Breast epithelium (tissue), 4 donors: ENCODE measurements around the gene PFKFB3. TPM values are rescaled to one million over a fixed set of nuclear protein-coding genes. Genes with fewer than 3 reads are reported as not detected.

Source experiments
- DNase-seq, 2 donors: peaks; one replicate each; pipeline ENCODE4 v3.0.0-alpha.2; 2019; ENCODE audit warnings: low spot score in 2 of 2
- H3K27ac ChIP-seq, 2 donors: fragments of 200-600 bp; sonication (generic) in 1 of 2; one replicate each; pipeline ENCODE4 v1.5.1; 2016 to 2019; ENCODE audit warnings: mild to moderate bottlenecking in 1 of 2
- H3K27me3 ChIP-seq, 2 donors: fragments of 200-600 bp; sonication (generic) in 1 of 2; one replicate each; pipeline versions ENCODE4 v1.5.1 to v1.6.0; 2017 to 2019; ENCODE audit warnings: control low read depth in 1 of 2, mild to moderate bottlenecking in 1 of 2
- H3K36me3 ChIP-seq: fragments of 200-600 bp; one replicate; pipeline ENCODE4 v1.5.1; 2019
- H3K4me1 ChIP-seq, 2 donors: fragments of 200-600 bp; sonication (generic); one replicate each; pipeline ENCODE4 v1.5.1; 2016 to 2019; ENCODE audit warnings: control low read depth in 1 of 2
- H3K4me3 ChIP-seq, 3 donors: fragments of 200-600 bp; sonication (generic); 1 replicate in 2 of 3; 2 replicates in 1 of 3; pipeline ENCODE4 v1.5.1; 2016 to 2019; ENCODE audit warnings: mild to moderate bottlenecking in 3 of 3, moderate library complexity in 2 of 3
- H3K9me3 ChIP-seq, 2 donors: fragments of 200-600 bp; sonication (generic) in 1 of 2; one replicate each; pipeline ENCODE4 v1.5.1; 2016 to 2019; ENCODE audit warnings: control low read depth in 1 of 2
- POLR2A ChIP-seq: fragments of 450-650 bp; IDR thresholded peaks from one replicate; pipeline ENCODE4 v1.6.1; 2016; ENCODE audit warnings: antibody characterized with exemption, mild to moderate bottlenecking, moderate library complexity
- POLR2AphosphoS5 ChIP-seq, 3 donors: sonication (generic); formaldehyde crosslinking; IDR thresholded peaks; one replicate each; pipeline ENCODE4 v1.6.1; 2017; ENCODE audit warnings: antibody characterized with exemption in 3 of 3
- intact Hi-C: fragments of 100-400 bp; cut with DNase I; formaldehyde crosslinking; loops from one replicate; pipeline ENCODE4 v1.15.1; 2023; ENCODE audit warnings: low total_unique reads
- total RNA-seq, 3 donors: library from RNA; depleted of rRNA; stranded (reverse); fragments of >200 nt; gene quantifications; one replicate each; pipeline ENCODE4 v1.1.0, GENCODE V29; 2016
- TF ChIP-seq, protein P1 (sequence below), 3 donors: fragments of 450-650 bp; IDR thresholded peaks; one replicate each; pipeline ENCODE4 v1.5.1; 2016 to 2017; ENCODE audit warnings: antibody characterized with exemption in 3 of 3, mild to moderate bottlenecking in 3 of 3, moderate library complexity in 3 of 3

The PFKFB3 gene
- total RNA-seq, 3 donors from 2014 or later, result 94.8 to 240 (median 144) TPM

GRCh38 chr10:6275022-6275997 lies 72.6 kb downstream of the PFKFB3 start:
- H3K4me1 ChIP-seq, result no peaks in the 10 kb centered on the region
- peak overlapping the region in 2 of 3 donors; percentile 19 to 23 for H3K4me3 ChIP-seq
- intact Hi-C loops, result no loop called here

DNA sequence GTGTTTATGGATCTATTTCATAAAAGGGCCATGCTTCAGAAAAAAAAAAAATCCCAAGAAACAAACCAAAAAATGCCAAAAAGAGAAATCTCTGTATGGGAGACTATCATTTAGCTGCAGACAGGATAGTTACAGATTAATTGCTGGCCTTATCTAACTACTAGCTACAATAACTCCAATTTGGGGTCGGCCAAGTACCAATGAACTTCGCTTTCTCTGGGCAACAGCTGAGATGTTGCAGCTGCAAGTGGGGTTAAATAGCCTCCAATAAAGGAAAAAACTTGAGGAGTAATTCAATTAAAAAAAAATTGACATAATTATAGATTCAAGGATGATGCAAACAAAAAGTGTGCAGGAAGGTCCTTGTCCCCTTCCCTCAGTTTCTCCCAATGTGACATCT lies 73.6 kb downstream of the PFKFB3 start:
- no peak overlapping the region for H3K4me3 ChIP-seq
- H3K9me3 ChIP-seq, result no peaks in the 10 kb centered on the region
- intact Hi-C loops, result no loop called here
- no peaks in the 10 kb centered on the region for H3K36me3 ChIP-seq
- H3K27ac ChIP-seq, result no peak overlapping the region
- DNase-seq, result no peak
- no peak for TF ChIP-seq POLR2A
- TF ChIP-seq, protein P1, sequence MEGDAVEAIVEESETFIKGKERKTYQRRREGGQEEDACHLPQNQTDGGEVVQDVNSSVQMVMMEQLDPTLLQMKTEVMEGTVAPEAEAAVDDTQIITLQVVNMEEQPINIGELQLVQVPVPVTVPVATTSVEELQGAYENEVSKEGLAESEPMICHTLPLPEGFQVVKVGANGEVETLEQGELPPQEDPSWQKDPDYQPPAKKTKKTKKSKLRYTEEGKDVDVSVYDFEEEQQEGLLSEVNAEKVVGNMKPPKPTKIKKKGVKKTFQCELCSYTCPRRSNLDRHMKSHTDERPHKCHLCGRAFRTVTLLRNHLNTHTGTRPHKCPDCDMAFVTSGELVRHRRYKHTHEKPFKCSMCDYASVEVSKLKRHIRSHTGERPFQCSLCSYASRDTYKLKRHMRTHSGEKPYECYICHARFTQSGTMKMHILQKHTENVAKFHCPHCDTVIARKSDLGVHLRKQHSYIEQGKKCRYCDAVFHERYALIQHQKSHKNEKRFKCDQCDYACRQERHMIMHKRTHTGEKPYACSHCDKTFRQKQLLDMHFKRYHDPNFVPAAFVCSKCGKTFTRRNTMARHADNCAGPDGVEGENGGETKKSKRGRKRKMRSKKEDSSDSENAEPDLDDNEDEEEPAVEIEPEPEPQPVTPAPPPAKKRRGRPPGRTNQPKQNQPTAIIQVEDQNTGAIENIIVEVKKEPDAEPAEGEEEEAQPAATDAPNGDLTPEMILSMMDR (IDR thresholded peaks at IDR 0.05), result no peak
- H3K27me3 ChIP-seq, result no peaks in the 10 kb centered on the region
- H3K4me1 ChIP-seq, result no peaks in the 10 kb centered on the region

More at GRCh38 chr10:6275022-6275997, 72.6 kb downstream of the PFKFB3 start:
- no peaks in the 10 kb centered on the region for H3K27me3 ChIP-seq
- peak; percentile 79 to 97 for DNase-seq
- H3K27ac ChIP-seq, result peak overlapping the region; percentile 86 to 90
- TF ChIP-seq, protein P1 (IDR thresholded peaks at IDR 0.05), result peak in 1 of 3 donors; percentile 10
- TF ChIP-seq POLR2AphosphoS5 (IDR thresholded peaks at IDR 0.05) (peak; percentile 65 to 98 (median 85)), POLR2A (no peak)
- no peaks in the 10 kb centered on the region for H3K36me3 ChIP-seq
- no peaks in the 10 kb centered on the region for H3K9me3 ChIP-seq

GRCh38 chr10:6278519-6279120 lies 75.9 kb downstream of the PFKFB3 start:
- Histone ChIP-seq H3K9me3 (no peaks in the 10 kb centered on the region), H3K4me1 (no peaks in the 10 kb centered on the region), H3K4me3 (no peak overlapping the region), H3K27me3 (no peaks in the 10 kb centered on the region), H3K27ac (no peak overlapping the region), H3K36me3 (no peaks in the 10 kb centered on the region)
- intact Hi-C loops, result no loop called here
- DNase-seq, result no peak
- TF ChIP-seq POLR2A (no peak), POLR2AphosphoS5 (IDR thresholded peaks at IDR 0.05) (no peak)
- TF ChIP-seq, protein P1 (IDR thresholded peaks at IDR 0.05), result no peak

DNA sequence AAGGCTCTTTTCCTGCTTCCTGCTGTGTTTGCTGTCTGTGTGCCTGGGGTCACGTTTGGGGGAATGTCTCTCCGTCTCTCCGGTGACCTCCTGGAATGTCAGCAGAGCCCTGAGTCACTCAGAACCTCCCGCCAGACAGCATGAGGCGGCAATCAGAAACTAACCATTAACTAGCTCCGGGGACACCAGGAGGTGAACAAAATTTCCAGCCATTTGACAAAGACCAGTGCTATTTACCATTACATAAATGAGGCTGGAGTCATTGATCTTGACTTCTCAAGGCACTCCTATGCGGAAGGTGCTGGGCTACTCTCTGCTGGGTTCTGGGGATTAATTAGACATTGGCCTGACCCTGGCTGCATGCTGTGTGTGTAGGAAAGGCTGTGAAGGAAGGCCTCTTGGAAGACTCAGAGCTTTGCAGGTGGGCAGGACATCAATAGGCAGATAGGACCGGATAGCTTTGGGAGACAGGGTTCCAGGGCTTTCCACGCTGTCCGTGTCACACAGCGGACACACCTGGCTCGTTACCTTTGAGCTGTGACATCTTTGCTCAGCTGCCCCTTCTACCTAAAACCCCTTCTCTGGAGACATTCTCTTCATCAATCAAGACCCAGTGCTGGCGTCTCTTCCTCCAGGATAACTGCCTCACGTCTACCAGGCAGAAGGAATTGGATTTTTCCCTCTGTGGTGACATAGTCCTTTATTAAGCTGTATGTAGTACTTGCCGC lies 77.0 kb downstream of the PFKFB3 start:
- Histone ChIP-seq H3K36me3 (no peaks in the 10 kb centered on the region), H3K4me3 (no peak overlapping the region), H3K27me3 (no peaks in the 10 kb centered on the region), H3K9me3 (no peaks in the 10 kb centered on the region), H3K27ac (no peak overlapping the region), H3K4me1 (no peaks in the 10 kb centered on the region)
- no peak for DNase-seq
- TF ChIP-seq POLR2AphosphoS5 (IDR thresholded peaks at IDR 0.05) (no peak), POLR2A (no peak)
- TF ChIP-seq, protein P1 (IDR thresholded peaks at IDR 0.05), result no peak
- intact Hi-C loops, result no loop called here
